Lower lobe of right lung (tissue), 2 donors: ENCODE data around the gene GDE1. TPM values are rescaled to one million over a fixed set of nuclear protein-coding genes. Genes with fewer than 3 reads are reported as not detected.
A peak's percentile ranks its signal among the peaks of the same experiment; 100 is the strongest.

ENCODE experiments used
- ATAC-seq, 2 donors: fragments of 200-7000 bp; cut with Tn5 transposase; one replicate each; pipeline ENCODE4 v1.9.1; 2020 to 2022; ENCODE audit warnings: mild to moderate bottlenecking in 2 of 2, moderate library complexity in 2 of 2
- DNase-seq: peaks from one replicate; pipeline ENCODE4 v3.0.0-alpha.2; 2020
- H3K27ac ChIP-seq: fragments of 200-600 bp; one replicate; pipeline ENCODE4 v1.8.0; 2022
- H3K27me3 ChIP-seq: fragments of 200-600 bp; one replicate; pipeline ENCODE4 v1.8.0; 2022; ENCODE audit warnings: low read depth
- H3K36me3 ChIP-seq: fragments of 200-600 bp; one replicate; pipeline ENCODE4 v1.8.0; 2022; ENCODE audit warnings: mild to moderate bottlenecking
- H3K4me1 ChIP-seq: fragments of 200-600 bp; one replicate; pipeline ENCODE4 v1.8.0; 2022
- H3K4me3 ChIP-seq: fragments of 200-600 bp; one replicate; pipeline ENCODE4 v1.8.0; 2022; ENCODE audit warnings: mild to moderate bottlenecking
- H3K9me3 ChIP-seq: fragments of 200-600 bp; one replicate; pipeline ENCODE4 v1.8.0; 2022
- intact Hi-C: fragments of 100-400 bp; cut with DNase I; formaldehyde crosslinking; loops from one replicate; pipeline ENCODE4 v1.11.0; 2022
- total RNA-seq: library from RNA; stranded (reverse); fragmentation: NEBNext Ultra II Directional; extraction: Animal tissue kit (Norgen Biotek cat#: 25700); gene quantifications from one replicate; pipeline ENCODE4 v1.2.1, GENCODE V29; 2021
- TF ChIP-seq, protein P1 (sequence below): fragments of 200-600 bp; IDR thresholded peaks from one replicate; pipeline ENCODE4 v1.8.0; 2022; ENCODE audit warnings: antibody characterized with exemption, mild to moderate bottlenecking
- donor health status: DM: no; HTN: yes; CAD: no; lungs with severe emphysema.

GDE1 gene
- total RNA-seq, 1 donor from 2014 or later, result 81.5 TPM

DNA sequence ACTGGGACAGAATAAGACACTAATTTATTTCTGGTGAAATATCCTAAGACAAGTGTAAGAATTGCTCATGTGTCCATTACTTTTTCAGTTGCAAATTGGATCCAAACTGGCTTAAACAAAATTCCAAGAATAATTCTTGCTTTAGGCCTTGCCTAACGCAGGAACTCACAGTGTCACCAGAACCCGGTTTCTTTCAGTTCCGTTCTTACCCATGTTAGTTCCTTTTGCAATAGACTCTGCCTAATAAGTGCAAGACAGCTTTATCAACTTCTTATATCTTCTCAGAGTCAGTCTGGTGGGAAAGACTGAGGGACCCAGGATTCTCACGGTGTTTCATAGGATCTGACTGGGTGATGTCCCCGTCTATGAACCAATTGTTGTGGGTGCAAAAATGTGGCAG lies 24.7 kb downstream of the GDE1 start:
- H3K36me3 ChIP-seq, result peaks cover 70% of the 10 kb centered on the region
- no peaks in the 10 kb centered on the region for H3K9me3 ChIP-seq
- H3K4me1 ChIP-seq, result no peaks in the 10 kb centered on the region
- no peak overlapping the region for H3K27ac ChIP-seq
- no peak for DNase-seq
- peak; percentile 40 to 61 for ATAC-seq
- TF ChIP-seq, protein P1, sequence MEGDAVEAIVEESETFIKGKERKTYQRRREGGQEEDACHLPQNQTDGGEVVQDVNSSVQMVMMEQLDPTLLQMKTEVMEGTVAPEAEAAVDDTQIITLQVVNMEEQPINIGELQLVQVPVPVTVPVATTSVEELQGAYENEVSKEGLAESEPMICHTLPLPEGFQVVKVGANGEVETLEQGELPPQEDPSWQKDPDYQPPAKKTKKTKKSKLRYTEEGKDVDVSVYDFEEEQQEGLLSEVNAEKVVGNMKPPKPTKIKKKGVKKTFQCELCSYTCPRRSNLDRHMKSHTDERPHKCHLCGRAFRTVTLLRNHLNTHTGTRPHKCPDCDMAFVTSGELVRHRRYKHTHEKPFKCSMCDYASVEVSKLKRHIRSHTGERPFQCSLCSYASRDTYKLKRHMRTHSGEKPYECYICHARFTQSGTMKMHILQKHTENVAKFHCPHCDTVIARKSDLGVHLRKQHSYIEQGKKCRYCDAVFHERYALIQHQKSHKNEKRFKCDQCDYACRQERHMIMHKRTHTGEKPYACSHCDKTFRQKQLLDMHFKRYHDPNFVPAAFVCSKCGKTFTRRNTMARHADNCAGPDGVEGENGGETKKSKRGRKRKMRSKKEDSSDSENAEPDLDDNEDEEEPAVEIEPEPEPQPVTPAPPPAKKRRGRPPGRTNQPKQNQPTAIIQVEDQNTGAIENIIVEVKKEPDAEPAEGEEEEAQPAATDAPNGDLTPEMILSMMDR, result no peak
- no peak overlapping the region for H3K4me3 ChIP-seq
- no peaks in the 10 kb centered on the region for H3K27me3 ChIP-seq
- intact Hi-C loops, result no loop called here

DNA sequence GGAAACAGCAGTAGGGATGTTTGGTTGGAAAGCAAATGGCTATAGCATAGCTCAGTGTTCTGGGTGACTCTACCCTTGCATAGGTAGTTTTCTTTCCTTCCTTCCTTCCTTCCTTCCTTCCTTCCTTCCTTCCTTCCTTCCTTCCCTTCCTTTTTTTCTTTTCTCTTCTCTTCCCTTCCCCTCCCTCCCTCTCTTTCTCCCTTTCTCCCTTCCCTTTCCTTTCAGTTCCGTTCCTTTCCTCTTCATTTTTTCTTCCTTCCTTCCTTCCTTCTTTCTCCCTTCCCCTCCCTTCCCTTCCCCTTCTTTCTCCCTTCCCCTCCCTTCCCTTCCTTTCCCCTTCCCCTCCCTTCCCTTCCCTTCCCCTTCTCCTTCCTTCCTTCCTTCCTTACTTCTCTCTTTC lies 31.3 kb downstream of the GDE1 start:
- TF ChIP-seq, protein P1, result no peak
- H3K4me1 ChIP-seq, result no peaks in the 10 kb centered on the region
- DNase-seq, result no peak
- intact Hi-C loops, result no loop called here
- H3K36me3 ChIP-seq, result peaks cover 17% of the 10 kb centered on the region
- H3K4me3 ChIP-seq, result no peak overlapping the region
- no peaks in the 10 kb centered on the region for H3K27me3 ChIP-seq
- no peak overlapping the region for H3K27ac ChIP-seq
- no peak for ATAC-seq
- no peaks in the 10 kb centered on the region for H3K9me3 ChIP-seq

DNA sequence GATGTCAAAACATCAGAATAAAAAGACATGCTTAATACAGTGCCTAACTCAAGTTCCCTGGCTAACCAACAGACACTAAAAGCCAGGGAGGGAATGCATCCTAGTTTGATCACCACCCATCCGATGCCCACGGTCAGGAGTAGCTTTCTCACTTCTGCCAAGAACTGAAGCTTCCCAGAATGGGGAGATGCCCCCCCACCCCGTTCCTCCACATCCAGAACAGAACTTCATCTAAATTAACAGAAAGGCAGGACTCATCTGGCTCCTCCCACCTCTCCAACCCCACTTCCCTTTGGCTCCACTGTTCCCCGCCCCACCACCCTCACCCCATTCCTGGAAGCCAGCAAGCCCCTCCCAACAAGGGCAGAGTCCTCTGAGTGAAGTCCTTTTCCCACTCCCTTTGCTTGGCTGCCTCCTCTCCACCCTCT lies 33.7 kb downstream of the GDE1 start:
- peaks cover 11% of the 10 kb centered on the region for H3K36me3 ChIP-seq
- DNase-seq (no peak), ATAC-seq (peak; percentile 71 to 80)
- H3K4me3 ChIP-seq, result no peak overlapping the region
- intact Hi-C loops, result no loop called here
- H3K9me3 ChIP-seq, result no peaks in the 10 kb centered on the region
- no peaks in the 10 kb centered on the region for H3K27me3 ChIP-seq
- no peaks in the 10 kb centered on the region for H3K4me1 ChIP-seq
- TF ChIP-seq, protein P1, result no peak
- H3K27ac ChIP-seq, result no peak overlapping the region

DNA sequence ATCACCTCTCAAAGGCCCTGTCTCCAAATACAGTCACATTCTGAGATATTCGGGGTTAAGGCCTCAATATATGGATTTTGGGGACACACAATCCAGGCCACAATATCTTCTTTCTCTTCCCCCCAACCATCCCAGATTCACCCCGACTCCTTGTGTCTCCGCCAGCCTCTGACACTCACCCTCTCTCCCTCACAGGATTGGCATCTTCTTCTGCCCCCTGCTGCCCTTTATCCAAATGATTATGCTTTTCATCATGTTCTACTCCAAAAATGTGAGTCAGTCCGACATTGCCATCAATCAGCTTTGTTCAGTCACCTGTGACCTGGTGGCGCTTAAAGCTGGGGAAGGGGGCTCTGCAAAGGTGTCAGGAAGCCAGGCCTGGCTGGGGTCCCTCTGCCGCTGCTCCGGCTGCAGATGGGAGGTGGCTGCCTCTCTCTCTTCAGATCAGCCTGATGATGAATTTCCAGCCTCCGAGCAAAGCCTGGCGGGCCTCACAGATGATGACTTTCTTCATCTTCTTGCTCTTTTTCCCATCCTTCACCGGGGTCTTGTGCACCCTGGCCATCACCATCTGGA lies 35.1 kb downstream of the GDE1 start:
- no peaks in the 10 kb centered on the region for H3K4me1 ChIP-seq
- DNase-seq (no peak), ATAC-seq (no peak)
- no peaks in the 10 kb centered on the region for H3K9me3 ChIP-seq
- TF ChIP-seq, protein P1, result no peak
- peaks cover 14% of the 10 kb centered on the region for H3K36me3 ChIP-seq
- no peak overlapping the region for H3K27ac ChIP-seq
- H3K4me3 ChIP-seq, result no peak overlapping the region
- intact Hi-C loops, result no loop called here
- no peaks in the 10 kb centered on the region for H3K27me3 ChIP-seq

DNA sequence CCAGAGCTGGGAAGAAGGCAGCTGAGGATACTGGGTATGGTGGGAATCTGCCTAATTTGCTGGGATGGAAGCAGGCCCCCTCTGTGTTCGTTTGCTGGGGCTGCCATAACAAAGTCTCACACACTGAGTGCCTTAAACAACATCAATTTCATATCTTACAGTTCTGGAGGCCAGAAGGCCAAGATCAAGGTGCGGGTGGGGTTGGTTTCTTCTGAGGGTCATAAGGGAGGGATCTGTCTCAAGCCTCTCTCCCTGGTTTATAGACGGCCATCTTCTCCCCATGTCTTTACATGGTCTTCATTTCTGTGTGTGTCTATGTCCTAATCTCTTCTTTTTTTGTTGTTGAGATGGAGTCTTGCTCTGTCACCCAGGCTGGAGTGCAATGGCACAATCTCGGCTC lies 35.8 kb downstream of the GDE1 start:
- Histone ChIP-seq H3K4me1 (no peaks in the 10 kb centered on the region), H3K9me3 (no peaks in the 10 kb centered on the region), H3K36me3 (peaks cover 16% of the 10 kb centered on the region), H3K27ac (no peak overlapping the region), H3K4me3 (no peak overlapping the region), H3K27me3 (no peaks in the 10 kb centered on the region)
- intact Hi-C loops, result no loop called here
- TF ChIP-seq, protein P1, result no peak
- no peak for DNase-seq
- ATAC-seq, result no peak

DNA sequence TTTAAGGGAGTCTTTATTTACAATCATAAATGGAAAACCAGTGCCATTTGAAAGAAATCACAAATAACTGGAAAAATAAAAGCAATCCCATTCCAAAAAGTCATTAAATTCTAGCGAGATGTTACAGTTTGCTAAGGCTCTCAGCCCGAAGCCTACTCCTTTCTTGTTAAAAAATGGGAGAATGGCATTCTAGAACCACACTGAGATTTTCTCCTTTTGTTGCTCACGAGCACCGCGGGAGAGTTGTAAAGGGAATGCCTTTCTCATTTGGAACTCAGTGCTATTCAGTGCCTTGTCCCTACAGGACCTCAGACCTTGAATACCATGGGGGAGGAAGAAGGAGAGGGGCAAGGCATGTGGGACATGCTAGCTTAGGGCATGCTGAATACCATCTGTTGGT lies 36.3 kb downstream of the GDE1 start:
- no peaks in the 10 kb centered on the region for H3K27me3 ChIP-seq
- DNase-seq, result no peak
- intact Hi-C loops, result no loop called here
- H3K4me1 ChIP-seq, result no peaks in the 10 kb centered on the region
- no peaks in the 10 kb centered on the region for H3K9me3 ChIP-seq
- no peak for ATAC-seq
- H3K4me3 ChIP-seq, result no peak overlapping the region
- TF ChIP-seq, protein P1, result no peak
- H3K36me3 ChIP-seq, result peaks cover 16% of the 10 kb centered on the region
- H3K27ac ChIP-seq, result no peak overlapping the region
